ENCODE measurements around the gene CAPN11.

Gene CAPN11
- total RNA-seq: 0 to 1.2 (median 0.92) reads per million in 3 experiments

- DNase-seq: no peak
Measured at GRCh38 chr6:44158770-44159228, at the start of gene CAPN11. CAPN11 (plus strand) TSS chr6:44158820; CDS start chr6:44158849, 29 bp downstream.

GRCh38 chr6:44109212-44109611 is 49.4 kb upstream of the CAPN11 start:
- DNase-seq: no peak

DNA sequence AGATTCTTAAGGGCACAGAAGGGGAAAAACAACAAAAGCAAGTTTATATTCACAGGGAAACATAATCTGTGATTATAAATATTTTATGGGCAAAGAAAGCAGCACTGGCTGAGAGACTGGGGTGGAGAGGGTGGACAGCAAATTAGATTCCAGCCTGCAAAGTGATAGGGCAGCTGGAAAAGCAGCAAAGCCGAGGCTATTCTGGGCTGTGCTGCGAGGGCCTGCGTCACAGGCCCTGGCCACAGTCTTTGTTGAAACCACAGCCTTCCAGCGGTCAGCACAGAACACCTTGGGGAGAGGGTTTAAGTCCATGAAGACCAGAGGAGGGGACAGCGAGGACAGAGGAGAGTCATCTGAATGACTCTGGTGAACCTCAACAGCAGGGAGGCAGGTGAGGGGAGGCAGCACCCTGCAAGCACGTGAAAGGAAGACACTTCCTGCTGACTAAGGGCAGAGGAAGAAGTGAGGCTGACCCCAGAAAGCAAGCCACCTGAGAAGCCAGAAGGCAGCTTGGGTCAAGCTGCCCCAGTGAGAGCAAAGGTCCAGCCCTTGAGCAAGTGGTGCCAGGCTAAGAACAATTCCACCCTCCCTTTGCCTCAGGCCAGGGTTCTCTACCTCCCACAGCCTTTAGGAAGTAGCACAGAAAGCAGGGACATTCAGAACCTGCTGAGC is 48.5 kb upstream of the CAPN11 start:
- DNase-seq: no peak

DNA sequence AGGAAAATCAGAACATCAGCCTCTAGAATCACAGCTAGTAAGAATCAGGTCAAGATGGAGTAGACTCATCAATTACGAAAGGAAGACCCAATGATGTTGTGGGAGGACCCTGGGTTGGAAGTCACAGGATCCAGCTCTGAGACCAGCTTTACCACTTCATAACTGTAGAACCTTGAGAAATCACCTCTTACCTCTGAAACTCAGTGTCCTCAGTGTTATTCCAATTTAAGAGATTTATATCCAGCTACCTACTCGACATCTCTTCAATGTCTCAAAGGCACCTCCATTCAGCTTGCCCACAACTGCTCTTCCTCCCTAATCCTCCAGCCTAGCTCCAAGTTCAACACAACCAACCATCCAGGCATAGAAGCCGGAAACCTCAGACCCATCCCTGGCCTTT is 47.7 kb upstream of the CAPN11 start:
- DNase-seq: no peak

- no peak for DNase-seq
Measured at GRCh38 chr6:44111434-44112417, 46.9 kb upstream of the CAPN11 start.

- DNase-seq: no peak
Measured at GRCh38 chr6:44113414-44113813, 45.2 kb upstream of the CAPN11 start.

GRCh38 chr6:44115866-44116265 is 42.8 kb upstream of the CAPN11 start:
- no peak for DNase-seq

DNA sequence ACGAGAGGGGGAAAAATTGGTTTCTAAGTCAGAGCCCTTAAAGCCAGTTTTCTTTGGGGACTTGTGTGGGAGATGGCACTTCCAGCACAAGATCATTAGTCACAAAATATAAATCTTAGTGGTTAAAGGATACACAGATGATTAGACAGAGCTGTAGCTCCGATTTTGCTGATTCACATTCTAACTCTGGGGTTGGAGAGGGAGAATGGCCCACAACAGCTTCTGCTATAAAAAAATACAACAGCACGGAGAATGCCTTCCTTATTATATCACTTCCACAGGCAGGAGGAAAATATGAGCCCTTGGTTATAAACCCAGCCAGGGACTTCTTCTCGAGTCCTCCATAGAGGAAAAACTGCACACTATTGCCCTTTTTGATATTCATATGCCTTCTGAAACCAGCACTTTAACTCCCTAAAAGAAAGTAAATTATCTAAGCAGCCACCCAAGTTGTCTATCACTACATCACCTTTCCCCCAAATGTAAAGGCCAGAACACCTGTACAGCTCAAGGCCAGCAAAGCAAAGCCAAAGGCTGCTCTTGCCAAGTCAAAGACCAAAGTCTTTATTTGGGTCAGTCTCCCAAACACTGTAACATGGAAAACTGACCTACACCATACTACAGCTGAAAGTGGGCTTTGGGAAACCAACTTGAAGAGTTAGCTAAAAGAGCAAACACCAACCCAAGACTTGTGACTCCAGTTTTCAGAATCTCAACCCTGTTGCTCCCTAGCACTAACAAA is 41.8 kb upstream of the CAPN11 start:
- DNase-seq: no peak

GRCh38 chr6:44117397-44118128 is 41.1 kb upstream of the CAPN11 start:
- no peak for DNase-seq

GRCh38 chr6:44119704-44120262 is 38.8 kb upstream of the CAPN11 start:
- no peak for DNase-seq

DNA sequence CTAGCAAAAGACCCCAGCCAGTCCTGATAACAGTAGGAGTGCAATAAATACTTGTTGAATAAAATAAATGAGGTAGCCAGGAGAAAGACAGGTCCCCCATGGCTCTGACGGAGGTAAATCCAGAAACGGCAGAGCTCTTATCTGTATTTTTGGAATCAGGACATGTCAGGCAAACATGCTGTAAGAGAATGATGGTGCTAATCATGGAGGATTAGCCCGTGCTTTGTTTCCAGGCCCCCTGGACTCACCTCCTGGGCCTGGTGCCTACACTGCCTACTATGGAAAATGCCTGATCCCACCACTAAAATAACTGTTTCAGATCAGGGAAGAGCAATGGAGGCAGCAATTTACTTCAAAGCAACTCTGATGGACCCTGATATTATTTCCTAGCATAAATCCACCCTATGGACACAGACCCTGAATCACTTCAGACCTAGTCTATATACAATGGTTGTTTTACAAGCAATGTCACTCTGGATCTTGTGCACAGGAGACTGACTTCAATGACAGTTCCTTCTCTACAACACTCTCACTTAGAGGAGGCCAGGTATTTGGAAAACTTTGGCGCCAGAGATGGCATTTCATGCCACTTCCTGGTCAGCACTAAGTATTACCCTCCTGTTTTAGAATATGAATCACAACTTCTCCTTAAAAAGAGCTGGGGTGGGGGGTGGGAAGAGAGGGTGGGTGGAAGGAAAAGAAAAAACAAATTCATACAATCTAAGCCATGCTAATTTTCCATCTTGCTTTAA is 37.8 kb upstream of the CAPN11 start:
- no peak for DNase-seq

GRCh38 chr6:44122801-44123200 is 35.8 kb upstream of the CAPN11 start:
- peak; percentile 42 for DNase-seq

GRCh38 chr6:44123544-44123943 is 35.1 kb upstream of the CAPN11 start:
- DNase-seq: no peak

GRCh38 chr6:44126320-44127149 is 32.1 kb upstream of the CAPN11 start:
- peak; percentile 67 for DNase-seq

GRCh38 chr6:44127186-44128019 is 31.2 kb upstream of the CAPN11 start, which contains the start of the genes MRPL14 and TMEM63B:
MRPL14 (minus strand) TSS chr6:44127452; CDS start chr6:44116611, 10,841 bp downstream.
TMEM63B (plus strand) TSS chr6:44127554; CDS start chr6:44134585, 7,031 bp downstream.
- peak; percentile 89 for DNase-seq

- no peak for DNase-seq
Measured at GRCh38 chr6:44128020-44128917, 30.4 kb upstream of the CAPN11 start.

- DNase-seq: no peak
Measured at GRCh38 chr6:44129841-44130322, 28.7 kb upstream of the CAPN11 start.

GRCh38 chr6:44131892-44132291 is 26.7 kb upstream of the CAPN11 start:
- DNase-seq: no peak

Data from central memory CD4-positive, alpha-beta T cell (primary cell).